Stimulated activated CD4-positive, alpha-beta T cell treated with anti-CD3 and anti-CD28 coated beads, Interleukin-2, amount 100 ng/mL, for 4 hours (primary cell): ENCODE results near the gene OGFOD2.

Experiments
- DNase-seq: peaks from one replicate; pipeline ENCODE4 v3.0.0-alpha.2; 2020; ENCODE audit warnings: low read depth

OGFOD2 gene

GRCh38 chr12:122951979-122952892 lies 22.8 kb upstream of the OGFOD2 start:
- peak; percentile 67 for DNase-seq

GRCh38 chr12:122955156-122955555 lies 19.9 kb upstream of the OGFOD2 start:
- DNase-seq, result no peak

- no peak for DNase-seq
Observed at GRCh38 chr12:122956035-122956434, 19.0 kb upstream of the OGFOD2 start.

- DNase-seq, result no peak
Observed at GRCh38 chr12:122958198-122958888, 16.7 kb upstream of the OGFOD2 start.

GRCh38 chr12:122959566-122960192 lies 15.4 kb upstream of the OGFOD2 start:
- DNase-seq, result no peak

- DNase-seq, result no peak
Observed at GRCh38 chr12:122960193-122960569, 14.9 kb upstream of the OGFOD2 start.

- DNase-seq, result no peak
Observed at GRCh38 chr12:122961531-122962329, 13.3 kb upstream of the OGFOD2 start.

- DNase-seq, result no peak
Observed at GRCh38 chr12:122963941-122964265, 11.1 kb upstream of the OGFOD2 start.

GRCh38 chr12:122964439-122965257 lies 10.4 kb upstream of the OGFOD2 start:
- DNase-seq, result no peak

- no peak for DNase-seq
Observed at GRCh38 chr12:122965321-122965751, 9.7 kb upstream of the OGFOD2 start.

GRCh38 chr12:122965851-122966742 lies 8.9 kb upstream of the OGFOD2 start, which contains the start of gene ABCB9:
Gene ABCB9, minus strand, starts transcription at chr12:122966463. Its CDS starts 6,228 bp downstream, at chr12:122960235.
- DNase-seq, result peak; percentile 90

- no peak for DNase-seq
Observed at GRCh38 chr12:122966743-122967550, 8.1 kb upstream of the OGFOD2 start.

GRCh38 chr12:122968104-122968503 lies 6.9 kb upstream of the OGFOD2 start:
- no peak for DNase-seq

GRCh38 chr12:122969676-122970075 lies 5.4 kb upstream of the OGFOD2 start:
- no peak for DNase-seq

GRCh38 chr12:122974274-122974891 lies 661 bp upstream of the OGFOD2 start:
- DNase-seq, result peak; percentile 98

GRCh38 chr12:122975790-122976647 lies 975 bp downstream of the OGFOD2 start:
- DNase-seq, result no peak

- no peak for DNase-seq
Observed at GRCh38 chr12:122976648-122976975, 1.6 kb downstream of the OGFOD2 start.

GRCh38 chr12:122977153-122977552 lies 2.1 kb downstream of the OGFOD2 start:
- no peak for DNase-seq
